ENCODE data around the gene RNF223. TPM values are rescaled to one million over a fixed set of nuclear protein-coding genes. Genes with fewer than 3 reads are reported as not detected.
"Not testable (repeated sequence)": the region's sequence is repeated elsewhere in the genome, so short reads cannot be mapped to it uniquely, and the experiment has no call there.

RNF223 gene
- total and polyA plus RNA-seq, 2 donors: 0.05 to 0.37 TPM

- WGBS: 99% methylated on average over 28 of the region's 28 CpGs
- Histone ChIP-seq H3K9me3 (ENCODE audit: control insufficient read depth in 2 of 2, insufficient read depth in 1 of 2, low read length in 1 of 2) (peaks cover 8 to 28% of the 10 kb centered on the region in 2 donors), H3K4me3 (ENCODE audit: low read length in 2 of 2) (no peak overlapping the region), H3K27ac (ENCODE audit: low read depth in 1 of 2, low read length in 1 of 2) (no peak overlapping the region), H3K36me3 (ENCODE audit: control insufficient read depth in 2 of 2, insufficient read depth in 2 of 2, low read length in 1 of 2) (peaks cover 6 to 8% of the 10 kb centered on the region in 2 donors), H3K4me1 (ENCODE audit: control insufficient read depth in 2 of 2, insufficient read depth in 2 of 2, low read length in 2 of 2) (peaks cover 6 to 9% of the 10 kb centered on the region in 2 donors), H3K27me3 (ENCODE audit: control insufficient read depth in 2 of 2, insufficient read depth in 1 of 2, low read length in 1 of 2) (peaks cover 0 to 11% of the 10 kb centered on the region in 2 donors)
- no peak for DNase-seq (ENCODE audit: low read depth in 6 of 9, low spot score in 9 of 9)
Measured at GRCh38 chr1:1111516-1112236, 37.6 kb upstream of the RNF223 start.

- H3K27ac ChIP-seq (ENCODE audit: low read depth in 1 of 2, low read length in 1 of 2): no peak overlapping the region
- no peak overlapping the region for H3K4me3 ChIP-seq (ENCODE audit: low read length in 2 of 2)
- peaks cover 5 to 6% of the 10 kb centered on the region in 2 donors for H3K4me1 ChIP-seq (ENCODE audit: control insufficient read depth in 2 of 2, insufficient read depth in 2 of 2, low read length in 2 of 2)
- H3K27me3 ChIP-seq (ENCODE audit: control insufficient read depth in 2 of 2, insufficient read depth in 1 of 2, low read length in 1 of 2): peaks cover 0 to 8% of the 10 kb centered on the region in 2 donors
- WGBS: 94% methylated on average over 29 of the region's 29 CpGs
- peaks cover 8 to 28% of the 10 kb centered on the region in 2 donors for H3K9me3 ChIP-seq (ENCODE audit: control insufficient read depth in 2 of 2, insufficient read depth in 1 of 2, low read length in 1 of 2)
- peaks cover 6 to 8% of the 10 kb centered on the region in 2 donors for H3K36me3 ChIP-seq (ENCODE audit: control insufficient read depth in 2 of 2, insufficient read depth in 2 of 2, low read length in 1 of 2)
- DNase-seq (ENCODE audit: low read depth in 6 of 9, low spot score in 9 of 9): no peak
Measured at GRCh38 chr1:1110561-1110971, 36.5 kb upstream of the RNF223 start.

- Histone ChIP-seq H3K4me3 (ENCODE audit: low read length in 2 of 2) (no peak overlapping the region), H3K4me1 (ENCODE audit: control insufficient read depth in 2 of 2, insufficient read depth in 2 of 2, low read length in 2 of 2) (peaks cover 0 to under 1% of the 10 kb centered on the region in 2 donors), H3K27me3 (ENCODE audit: control insufficient read depth in 2 of 2, insufficient read depth in 1 of 2, low read length in 1 of 2) (peaks cover 0 to 3% of the 10 kb centered on the region in 2 donors), H3K9me3 (ENCODE audit: control insufficient read depth in 2 of 2, insufficient read depth in 1 of 2, low read length in 1 of 2) (peaks cover 8 to 28% of the 10 kb centered on the region in 2 donors), H3K27ac (ENCODE audit: low read depth in 1 of 2, low read length in 1 of 2) (no peak overlapping the region), H3K36me3 (ENCODE audit: control insufficient read depth in 2 of 2, insufficient read depth in 2 of 2, low read length in 1 of 2) (peaks cover 6 to 9% of the 10 kb centered on the region in 2 donors)
- WGBS: 97% methylated on average over 14 of the region's 14 CpGs
- DNase-seq (ENCODE audit: low read depth in 6 of 9, low spot score in 9 of 9): no peak
Measured at GRCh38 chr1:1109743-1110142, 35.6 kb upstream of the RNF223 start.

GRCh38 chr1:1106510-1107221 lies 32.6 kb upstream of the RNF223 start:
- WGBS: 95% methylated on average over 31 of the region's 31 CpGs

GRCh38 chr1:1104152-1104551 lies 30.0 kb upstream of the RNF223 start:
- not testable (repeated sequence) for H3K4me1 ChIP-seq (ENCODE audit: control insufficient read depth in 2 of 2, insufficient read depth in 2 of 2, low read length in 2 of 2); H3K36me3 ChIP-seq (ENCODE audit: control insufficient read depth in 2 of 2, insufficient read depth in 2 of 2, low read length in 1 of 2); H3K9me3 ChIP-seq (ENCODE audit: control insufficient read depth in 2 of 2, insufficient read depth in 1 of 2, low read length in 1 of 2); H3K4me3 ChIP-seq (ENCODE audit: low read length in 2 of 2); H3K27ac ChIP-seq (ENCODE audit: low read depth in 1 of 2, low read length in 1 of 2); DNase-seq (ENCODE audit: low read depth in 6 of 9, low spot score in 9 of 9); H3K27me3 ChIP-seq (ENCODE audit: control insufficient read depth in 2 of 2, insufficient read depth in 1 of 2, low read length in 1 of 2)
- WGBS: 76% methylated on average over 6 of the region's 6 CpGs

More at GRCh38 chr1:1106510-1107221, 32.6 kb upstream of the RNF223 start:
- Histone ChIP-seq H3K27ac (ENCODE audit: low read depth in 1 of 2, low read length in 1 of 2) (no peak overlapping the region), H3K4me1 (ENCODE audit: control insufficient read depth in 2 of 2, insufficient read depth in 2 of 2, low read length in 2 of 2) (peaks cover 0 to 3% of the 10 kb centered on the region in 2 donors), H3K4me3 (ENCODE audit: low read length in 2 of 2) (no peak overlapping the region), H3K27me3 (ENCODE audit: control insufficient read depth in 2 of 2, insufficient read depth in 1 of 2, low read length in 1 of 2) (no peaks in the 10 kb centered on the region), H3K9me3 (ENCODE audit: control insufficient read depth in 2 of 2, insufficient read depth in 1 of 2, low read length in 1 of 2) (no peaks in the 10 kb centered on the region), H3K36me3 (ENCODE audit: control insufficient read depth in 2 of 2, insufficient read depth in 2 of 2, low read length in 1 of 2) (peaks cover 0 to 5% of the 10 kb centered on the region in 2 donors)
- DNase-seq (ENCODE audit: low read depth in 6 of 9, low spot score in 9 of 9): no peak

GRCh38 chr1:1101503-1101902 lies 27.4 kb upstream of the RNF223 start:
- WGBS: 98% methylated on average over 7 of the region's 7 CpGs
- no peak for DNase-seq (ENCODE audit: low read depth in 6 of 9, low spot score in 9 of 9)

GRCh38 chr1:1100296-1100695 lies 26.2 kb upstream of the RNF223 start:
- peaks cover 0 to 3% of the 10 kb centered on the region in 2 donors for H3K4me1 ChIP-seq (ENCODE audit: control insufficient read depth in 2 of 2, insufficient read depth in 2 of 2, low read length in 2 of 2)
- no peak overlapping the region for H3K27ac ChIP-seq (ENCODE audit: low read depth in 1 of 2, low read length in 1 of 2)
- peaks cover 0 to 5% of the 10 kb centered on the region in 2 donors for H3K36me3 ChIP-seq (ENCODE audit: control insufficient read depth in 2 of 2, insufficient read depth in 2 of 2, low read length in 1 of 2)
- DNase-seq (ENCODE audit: low read depth in 6 of 9, low spot score in 9 of 9): no peak
- WGBS: 98% methylated on average over 11 of the region's 11 CpGs
- no peak overlapping the region for H3K4me3 ChIP-seq (ENCODE audit: low read length in 2 of 2)
- H3K9me3 ChIP-seq (ENCODE audit: control insufficient read depth in 2 of 2, insufficient read depth in 1 of 2, low read length in 1 of 2): peaks cover 0 to 4% of the 10 kb centered on the region in 2 donors
- peaks cover 0 to 2% of the 10 kb centered on the region in 2 donors for H3K27me3 ChIP-seq (ENCODE audit: control insufficient read depth in 2 of 2, insufficient read depth in 1 of 2, low read length in 1 of 2)

More at GRCh38 chr1:1101503-1101902, 27.4 kb upstream of the RNF223 start:
- Histone ChIP-seq H3K27ac (ENCODE audit: low read depth in 1 of 2, low read length in 1 of 2) (no peak overlapping the region), H3K36me3 (ENCODE audit: control insufficient read depth in 2 of 2, insufficient read depth in 2 of 2, low read length in 1 of 2) (peaks cover 0 to 5% of the 10 kb centered on the region in 2 donors), H3K4me1 (ENCODE audit: control insufficient read depth in 2 of 2, insufficient read depth in 2 of 2, low read length in 2 of 2) (peaks cover 0 to 3% of the 10 kb centered on the region in 2 donors), H3K4me3 (ENCODE audit: low read length in 2 of 2) (no peak overlapping the region), H3K9me3 (ENCODE audit: control insufficient read depth in 2 of 2, insufficient read depth in 1 of 2, low read length in 1 of 2) (peaks cover 0 to 4% of the 10 kb centered on the region in 2 donors), H3K27me3 (ENCODE audit: control insufficient read depth in 2 of 2, insufficient read depth in 1 of 2, low read length in 1 of 2) (peaks cover 0 to 2% of the 10 kb centered on the region in 2 donors)

GRCh38 chr1:1099506-1100183 lies 25.5 kb upstream of the RNF223 start:
- H3K27me3 ChIP-seq (ENCODE audit: control insufficient read depth in 2 of 2, insufficient read depth in 1 of 2, low read length in 1 of 2): peaks cover 0 to 2% of the 10 kb centered on the region in 2 donors
- no peak for DNase-seq (ENCODE audit: low read depth in 6 of 9, low spot score in 9 of 9)

More at GRCh38 chr1:1099506-1100183, 25.5 kb upstream of the RNF223 start:
- peaks cover 0 to 4% of the 10 kb centered on the region in 2 donors for H3K36me3 ChIP-seq (ENCODE audit: control insufficient read depth in 2 of 2, insufficient read depth in 2 of 2, low read length in 1 of 2)
- 89% methylated on average over 4 of the region's 4 CpGs for WGBS
- peaks cover 0 to 3% of the 10 kb centered on the region in 2 donors for H3K4me1 ChIP-seq (ENCODE audit: control insufficient read depth in 2 of 2, insufficient read depth in 2 of 2, low read length in 2 of 2)
- H3K27ac ChIP-seq (ENCODE audit: low read depth in 1 of 2, low read length in 1 of 2): no peak overlapping the region
- no peak overlapping the region for H3K4me3 ChIP-seq (ENCODE audit: low read length in 2 of 2)
- H3K9me3 ChIP-seq (ENCODE audit: control insufficient read depth in 2 of 2, insufficient read depth in 1 of 2, low read length in 1 of 2): peaks cover 0 to 4% of the 10 kb centered on the region in 2 donors
